Natural killer cell (primary cell): ENCODE measurements around the gene DLG5. TPM values are rescaled to one million over a fixed set of nuclear protein-coding genes. Genes with fewer than 3 reads are reported as not detected.

Experiments used
- ATAC-seq, 3 donors: fragments of 150-1000 bp in 2 of 3; fragments of 200-7000 bp in 1 of 3; cut with Tn5 transposase; 1 replicate in 1 of 3; 2 replicates in 2 of 3; pipeline ENCODE4 v1.10.0; 2021; ENCODE audit warnings: mild to moderate bottlenecking in 2 of 3, moderate library complexity in 2 of 3
- DNase-seq, 2 donors: peaks; one replicate each; pipeline versions ENCODE4 v3.0.0 to v3.0.0-alpha.2; 2013 to 2021; ENCODE audit warnings: mixed read lengths in 1 of 2
- H3K27ac ChIP-seq: one replicate; pipeline ENCODE4 v1.5.1; 2013; ENCODE audit warnings: mild to moderate bottlenecking, low read length
- H3K27me3 ChIP-seq: one replicate; pipeline ENCODE4 v1.6.1; 2013; ENCODE audit warnings: low read length; ENCODE audit not compliant: control insufficient read depth, insufficient read depth
- H3K36me3 ChIP-seq: one replicate; pipeline ENCODE4 v1.6.1; 2013; ENCODE audit warnings: low read length; ENCODE audit not compliant: control insufficient read depth, insufficient read depth
- H3K4me1 ChIP-seq: one replicate; pipeline ENCODE4 v1.6.1; 2013; ENCODE audit warnings: low read length; ENCODE audit not compliant: control insufficient read depth, insufficient read depth
- H3K4me3 ChIP-seq: one replicate; pipeline ENCODE4 v1.5.1; 2013; ENCODE audit warnings: low read length
- H3K9me3 ChIP-seq: one replicate; pipeline ENCODE4 v1.6.1; 2013; ENCODE audit warnings: low read length; ENCODE audit not compliant: control insufficient read depth, insufficient read depth
- H3K27ac Mint-ChIP-seq, 2 donors: one replicate each; pipeline ENCODE4 v1.8.0; 2022; ENCODE audit warnings: mild to moderate bottlenecking in 2 of 2, mixed read lengths in 2 of 2, moderate library complexity in 1 of 2
- H3K27me3 Mint-ChIP-seq, 2 donors: one replicate each; pipeline ENCODE4 v1.8.0; 2022; ENCODE audit warnings: low read depth in 2 of 2, mixed read lengths in 2 of 2
- H3K36me3 Mint-ChIP-seq: one replicate; pipeline ENCODE4 v1.8.0; 2022; ENCODE audit warnings: mixed read lengths
- H3K4me1 Mint-ChIP-seq, 2 donors: one replicate each; pipeline ENCODE4 v1.8.0; 2022; ENCODE audit warnings: mixed read lengths in 2 of 2
- H3K4me3 Mint-ChIP-seq: one replicate; pipeline ENCODE4 v1.8.0; 2022; ENCODE audit warnings: mild to moderate bottlenecking, moderate library complexity, mixed read lengths
- H3K9me3 Mint-ChIP-seq, 2 donors: one replicate each; pipeline ENCODE4 v1.8.0; 2022; ENCODE audit warnings: mixed read lengths in 2 of 2
- WGBS: methylation state at CpG from one replicate; pipeline ENCODE4 v1.1.7; 2013; ENCODE audit warnings: missing lambda C conversion rate; ENCODE audit not compliant: insufficient coverage; 5-methylcytosine and 5-hydroxymethylcytosine counted together
- intact Hi-C: fragments of 100-400 bp; cut with micrococcal nuclease; formaldehyde crosslinking; loops from one replicate; pipeline ENCODE4 v1.14.2; 2022
- total RNA-seq, 4 donors: library from RNA; stranded (reverse); fragments of 120-200 nt in 1 of 4; gene quantifications; one replicate each; pipeline versions ENCODE4 v1.2.3 to v1.2.4, GENCODE V29; 2013 to 2022
- TF ChIP-seq, protein P1 (sequence below): fragments of 200-600 bp; IDR thresholded peaks from one replicate; pipeline ENCODE4 v1.8.0; 2022; ENCODE audit warnings: antibody characterized with exemption

Gene DLG5
- total RNA-seq, 3 donors from 2014 or later (not counting 1 experiment from before 2014, with no cell fraction given), result 52.8 to 75.0 (median 52.9) TPM

DNA sequence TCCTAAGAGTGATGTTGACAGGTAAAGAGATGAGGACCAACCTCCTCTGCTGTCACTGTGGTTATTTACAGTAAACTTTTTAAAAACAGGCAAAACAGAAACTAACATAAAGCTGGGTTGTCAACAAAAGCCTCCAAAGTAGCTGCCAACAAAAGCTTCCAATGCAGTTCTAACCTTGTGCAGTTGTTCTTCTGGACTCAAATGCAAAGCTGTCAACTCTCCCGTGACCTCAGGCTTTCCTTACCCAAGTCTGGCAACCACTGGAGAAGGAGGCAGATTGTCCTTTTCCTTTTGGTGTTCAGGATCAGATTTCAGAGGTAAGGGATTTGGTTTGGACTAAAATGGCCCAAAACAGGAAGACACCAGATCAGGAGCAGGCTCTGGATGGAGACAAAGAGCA is 63.1 kb downstream of the DLG5 start:
- H3K4me3 Mint-ChIP-seq, result no peak overlapping the region
- H3K27ac ChIP-seq, result no peak overlapping the region
- peak overlapping the region; percentile 79 to 86 for H3K27ac Mint-ChIP-seq
- DNase-seq (no peak), ATAC-seq (peak in 1 of 3 donors; percentile 19)
- 89% methylated on average over 1 of the region's 1 CpG for WGBS
- peaks cover 47 to 80% of the 10 kb centered on the region in 2 donors for H3K4me1 Mint-ChIP-seq
- no peaks in the 10 kb centered on the region for H3K36me3 Mint-ChIP-seq
- H3K27me3 ChIP-seq, result no peaks in the 10 kb centered on the region
- H3K27me3 Mint-ChIP-seq, result no peaks in the 10 kb centered on the region
- peaks cover 7% of the 10 kb centered on the region for H3K36me3 ChIP-seq
- no peak overlapping the region for H3K4me3 ChIP-seq
- TF ChIP-seq, protein P1, sequence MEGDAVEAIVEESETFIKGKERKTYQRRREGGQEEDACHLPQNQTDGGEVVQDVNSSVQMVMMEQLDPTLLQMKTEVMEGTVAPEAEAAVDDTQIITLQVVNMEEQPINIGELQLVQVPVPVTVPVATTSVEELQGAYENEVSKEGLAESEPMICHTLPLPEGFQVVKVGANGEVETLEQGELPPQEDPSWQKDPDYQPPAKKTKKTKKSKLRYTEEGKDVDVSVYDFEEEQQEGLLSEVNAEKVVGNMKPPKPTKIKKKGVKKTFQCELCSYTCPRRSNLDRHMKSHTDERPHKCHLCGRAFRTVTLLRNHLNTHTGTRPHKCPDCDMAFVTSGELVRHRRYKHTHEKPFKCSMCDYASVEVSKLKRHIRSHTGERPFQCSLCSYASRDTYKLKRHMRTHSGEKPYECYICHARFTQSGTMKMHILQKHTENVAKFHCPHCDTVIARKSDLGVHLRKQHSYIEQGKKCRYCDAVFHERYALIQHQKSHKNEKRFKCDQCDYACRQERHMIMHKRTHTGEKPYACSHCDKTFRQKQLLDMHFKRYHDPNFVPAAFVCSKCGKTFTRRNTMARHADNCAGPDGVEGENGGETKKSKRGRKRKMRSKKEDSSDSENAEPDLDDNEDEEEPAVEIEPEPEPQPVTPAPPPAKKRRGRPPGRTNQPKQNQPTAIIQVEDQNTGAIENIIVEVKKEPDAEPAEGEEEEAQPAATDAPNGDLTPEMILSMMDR, result no peak
- H3K9me3 Mint-ChIP-seq, result no peaks in the 10 kb centered on the region
- intact Hi-C loops, result no loop called here
- no peaks in the 10 kb centered on the region for H3K9me3 ChIP-seq
- H3K4me1 ChIP-seq, result peaks cover 39% of the 10 kb centered on the region

DNA sequence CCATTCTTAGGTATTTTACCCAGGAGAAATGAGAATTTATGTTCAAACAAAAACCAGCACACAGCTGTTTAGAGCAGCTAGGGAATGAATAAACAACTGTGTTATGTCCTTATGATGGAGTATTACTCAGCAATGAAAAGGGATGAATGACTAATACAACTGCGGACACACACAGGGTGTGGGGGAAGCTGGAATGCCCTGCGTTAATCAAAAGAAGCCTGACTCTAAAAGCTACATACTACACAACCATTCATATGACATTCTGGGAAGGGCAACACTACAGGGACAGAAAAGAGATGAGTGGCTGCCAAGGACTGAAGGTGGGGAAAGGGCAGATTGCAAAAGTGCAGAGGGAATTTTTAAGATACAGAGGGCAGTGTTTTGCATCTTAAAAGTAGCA is 64.0 kb downstream of the DLG5 start:
- Histone ChIP-seq H3K4me1 (peaks cover 31% of the 10 kb centered on the region), H3K4me3 (no peak overlapping the region), H3K27me3 (no peaks in the 10 kb centered on the region), H3K27ac (no peak overlapping the region), H3K9me3 (no peaks in the 10 kb centered on the region), H3K36me3 (peaks cover 2% of the 10 kb centered on the region)
- 100% methylated on average over 1 of the region's 2 CpGs for WGBS
- no peak for ATAC-seq
- Mint-ChIP-seq H3K36me3 (no peaks in the 10 kb centered on the region), H3K9me3 (no peaks in the 10 kb centered on the region), H3K27me3 (no peaks in the 10 kb centered on the region), H3K4me1 (peaks cover 40 to 71% of the 10 kb centered on the region in 2 donors), H3K4me3 (no peak overlapping the region), H3K27ac (peak overlapping the region; percentile 58 to 86)
- TF ChIP-seq, protein P1, result no peak
- intact Hi-C loops, result no loop called here
- no peak for DNase-seq

DNA sequence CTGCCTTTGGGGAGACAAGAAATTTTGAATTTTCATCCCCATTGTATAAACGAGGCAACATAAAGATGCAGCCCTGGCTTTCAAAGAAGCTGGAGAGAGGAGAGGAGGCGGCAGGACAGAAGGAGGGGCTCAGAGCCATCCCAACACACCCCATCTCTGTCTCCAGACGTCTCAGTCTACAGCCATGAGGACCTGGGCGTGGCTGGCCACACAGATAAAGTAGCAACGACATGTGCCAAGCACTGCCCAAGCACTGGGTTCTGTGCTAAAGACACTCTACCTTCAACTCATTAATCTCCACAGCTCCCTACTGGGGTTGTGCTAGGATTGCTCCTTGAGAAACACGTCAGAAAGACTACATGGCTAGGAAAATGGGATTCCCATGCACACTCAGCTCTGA is 65.2 kb downstream of the DLG5 start:
- Histone ChIP-seq H3K4me3 (no peak overlapping the region), H3K36me3 (no peaks in the 10 kb centered on the region), H3K27ac (no peak overlapping the region), H3K9me3 (no peaks in the 10 kb centered on the region), H3K27me3 (no peaks in the 10 kb centered on the region), H3K4me1 (peaks cover 19% of the 10 kb centered on the region)
- intact Hi-C loops, result no loop called here
- no peaks in the 10 kb centered on the region for H3K9me3 Mint-ChIP-seq
- H3K4me1 Mint-ChIP-seq, result peaks cover 31 to 59% of the 10 kb centered on the region in 2 donors
- peak overlapping the region; percentile 43 to 86 for H3K27ac Mint-ChIP-seq
- no peaks in the 10 kb centered on the region for H3K27me3 Mint-ChIP-seq
- DNase-seq, result no peak
- 91% methylated on average over 5 of the region's 6 CpGs for WGBS
- H3K4me3 Mint-ChIP-seq, result no peak overlapping the region
- no peaks in the 10 kb centered on the region for H3K36me3 Mint-ChIP-seq
- no peak for ATAC-seq
- TF ChIP-seq, protein P1, result no peak

GRCh38 chr10:77859865-77860282 is 66.7 kb downstream of the DLG5 start:
- Histone ChIP-seq H3K27ac (no peak overlapping the region), H3K9me3 (no peaks in the 10 kb centered on the region), H3K4me3 (no peak overlapping the region), H3K4me1 (peaks cover 9% of the 10 kb centered on the region), H3K36me3 (peaks cover 4% of the 10 kb centered on the region), H3K27me3 (no peaks in the 10 kb centered on the region)
- Mint-ChIP-seq H3K27me3 (no peaks in the 10 kb centered on the region), H3K27ac (peak overlapping the region in 1 of 2 donors; percentile 52), H3K9me3 (no peaks in the 10 kb centered on the region), H3K4me1 (peaks cover 31 to 50% of the 10 kb centered on the region in 2 donors), H3K4me3 (no peak overlapping the region), H3K36me3 (peaks cover 8% of the 10 kb centered on the region)
- intact Hi-C loops, result no loop called here
- TF ChIP-seq, protein P1, result no peak
- no peak for DNase-seq
- 63% methylated on average over 2 of the region's 4 CpGs for WGBS
- no peak for ATAC-seq
